Measurements from ENCODE around the gene NOD2.

The NOD2 gene

GRCh38 chr16:50762241-50762640 is 68.8 kb downstream of the NOD2 start:
- no peak for DNase-seq (ENCODE audit: low spot score)
- TF ChIP-seq CTCF (IDR thresholded peaks at IDR 0.05; ENCODE audit: extremely low read depth, missing control alignments) = no peak

- no peak for TF ChIP-seq CTCF (IDR thresholded peaks at IDR 0.05; ENCODE audit: extremely low read depth, missing control alignments)
- DNase-seq (ENCODE audit: low spot score) = no peak
These were observed 69.8 kb downstream of the NOD2 start for GRCh38 chr16:50763211-50763610.

- no peak for DNase-seq (ENCODE audit: low spot score)
- TF ChIP-seq CTCF (IDR thresholded peaks at IDR 0.05; ENCODE audit: extremely low read depth, missing control alignments) = no peak
These were observed 71.9 kb downstream of the NOD2 start for GRCh38 chr16:50765260-50765659.

GRCh38 chr16:50765861-50766260 is 72.5 kb downstream of the NOD2 start:
- DNase-seq (ENCODE audit: low spot score) = no peak
- TF ChIP-seq CTCF (IDR thresholded peaks at IDR 0.05; ENCODE audit: extremely low read depth, missing control alignments) = no peak

- DNase-seq (ENCODE audit: low spot score) = no peak
- no peak for TF ChIP-seq CTCF (IDR thresholded peaks at IDR 0.05; ENCODE audit: extremely low read depth, missing control alignments)
These were observed 73.8 kb downstream of the NOD2 start for GRCh38 chr16:50767197-50767596.

- DNase-seq (ENCODE audit: low spot score) = no peak
These were observed 78.0 kb downstream of the NOD2 start for GRCh38 chr16:50771366-50771765.

GRCh38 chr16:50774405-50774804 is 81.0 kb downstream of the NOD2 start:
- DNase-seq (ENCODE audit: low spot score) = no peak
- no peak for TF ChIP-seq CTCF (IDR thresholded peaks at IDR 0.05; ENCODE audit: extremely low read depth, missing control alignments)

More at GRCh38 chr16:50771366-50771765, 78.0 kb downstream of the NOD2 start:
- no peak for TF ChIP-seq CTCF (IDR thresholded peaks at IDR 0.05; ENCODE audit: extremely low read depth, missing control alignments)
